Neuronal stem cell (in vitro differentiated cells): ENCODE measurements around the gene SRPRA.

Experiments used
- DNase-seq: peaks from one replicate; pipeline ENCODE4 v3.0.0-alpha.2; 2013; ENCODE audit warnings: low spot score
- H2AFZ ChIP-seq: one replicate; pipeline ENCODE4 v1.6.1; 2013; ENCODE audit warnings: mild to moderate bottlenecking, low read length, inconsistent platforms
- H2AK5ac ChIP-seq: 2 replicates; pipeline ENCODE4 v1.6.1; 2013; ENCODE audit warnings: low read depth, mild to moderate bottlenecking, inconsistent platforms, low read length, moderate library complexity, mixed read lengths
- H2BK120ac ChIP-seq: 2 replicates; pipeline ENCODE4 v1.6.1; 2013; ENCODE audit warnings: low read depth, mild to moderate bottlenecking, inconsistent platforms, low read length, moderate library complexity, mixed read lengths
- H2BK12ac ChIP-seq: one replicate; pipeline ENCODE4 v1.6.1; 2013; ENCODE audit warnings: low read length, inconsistent platforms
- H2BK15ac ChIP-seq: 2 replicates; pipeline ENCODE4 v1.6.1; 2013; ENCODE audit warnings: mild to moderate bottlenecking, low read length, inconsistent platforms, mixed read lengths
- H2BK5ac ChIP-seq: one replicate; pipeline ENCODE4 v1.6.1; 2013; ENCODE audit warnings: inconsistent platforms, mild to moderate bottlenecking, low read length, moderate library complexity
- H3K14ac ChIP-seq: one replicate; pipeline ENCODE4 v1.6.1; 2013; ENCODE audit warnings: low read length, inconsistent platforms
- H3K18ac ChIP-seq: 2 replicates; pipeline ENCODE4 v1.6.1; 2013; ENCODE audit warnings: low read length, inconsistent platforms
- H3K23ac ChIP-seq: 2 replicates; pipeline ENCODE4 v1.6.1; 2013; ENCODE audit warnings: low read depth, mild to moderate bottlenecking, mixed read lengths, low read length, inconsistent platforms; ENCODE audit not compliant: poor library complexity
- H3K27ac ChIP-seq: replicated peaks from 3 replicates; pipeline ENCODE4 v1.5.1; 2013; ENCODE audit warnings: low read length, inconsistent platforms
- H3K27me3 ChIP-seq, 3 experiments: 2 replicates each; pipeline ENCODE4 v1.6.1; 2013; ENCODE audit warnings: low read length in 3 of 3, mild to moderate bottlenecking in 2 of 3, inconsistent platforms in 1 of 3, low read depth in 1 of 3, mixed read lengths in 1 of 3, moderate library complexity in 1 of 3; ENCODE audit not compliant: control insufficient read depth in 3 of 3, insufficient read depth in 3 of 3
- H3K36me3 ChIP-seq, 2 donors: replicated peaks in 1 of 2; 2 replicates each; pipeline ENCODE4 v1.6.1; 2013; ENCODE audit warnings: low read length in 2 of 2; ENCODE audit not compliant: control insufficient read depth in 2 of 2, insufficient read depth in 2 of 2
- H3K4ac ChIP-seq: 2 replicates; pipeline ENCODE4 v1.6.1; 2013; ENCODE audit warnings: inconsistent platforms, mild to moderate bottlenecking, low read length, moderate library complexity
- H3K4me1 ChIP-seq, 2 donors: 1 replicate in 1 of 2; 2 replicates in 1 of 2; pipeline ENCODE4 v1.6.1; 2013; ENCODE audit warnings: low read length in 2 of 2, low read depth in 1 of 2; ENCODE audit not compliant: control insufficient read depth in 2 of 2, insufficient read depth in 1 of 2
- H3K4me2 ChIP-seq: one replicate; pipeline ENCODE4 v1.6.1; 2013; ENCODE audit warnings: mild to moderate bottlenecking, low read length, inconsistent platforms; ENCODE audit not compliant: insufficient read depth, poor library complexity, severe bottlenecking
- H3K4me3 ChIP-seq, 2 donors: 2 replicates each; pipeline ENCODE4 v1.5.1; 2013; ENCODE audit warnings: low read length in 2 of 2, mild to moderate bottlenecking in 2 of 2, inconsistent platforms in 1 of 2, moderate library complexity in 1 of 2
- H3K79me1 ChIP-seq: one replicate; pipeline ENCODE4 v1.6.1; 2013; ENCODE audit warnings: low read depth, mild to moderate bottlenecking, inconsistent platforms, low read length, moderate library complexity
- H3K9ac ChIP-seq: one replicate; pipeline ENCODE4 v1.6.1; 2013; ENCODE audit warnings: mild to moderate bottlenecking, low read depth, low read length, inconsistent platforms; ENCODE audit not compliant: poor library complexity
- H3K9me3 ChIP-seq, 2 donors: replicated peaks in 1 of 2; 2 replicates each; pipeline versions ENCODE3 to v1.6.1; 2013; ENCODE audit warnings: low read length in 2 of 2, mild to moderate bottlenecking in 2 of 2, inconsistent platforms in 1 of 2, low read depth in 1 of 2, mixed read lengths in 1 of 2, moderate library complexity in 1 of 2; ENCODE audit not compliant: control insufficient read depth in 2 of 2, insufficient read depth in 1 of 2
- H4K8ac ChIP-seq: one replicate; pipeline ENCODE4 v1.6.1; 2013; ENCODE audit warnings: low read depth, mild to moderate bottlenecking, inconsistent platforms, low read length, moderate library complexity
- H4K91ac ChIP-seq: one replicate; pipeline ENCODE4 v1.6.1; 2013; ENCODE audit warnings: low read length, low read depth, mild to moderate bottlenecking, inconsistent platforms; ENCODE audit not compliant: poor library complexity
- WGBS, 2 donors: extraction: QIAGEN DNeasy Blood & Tissue Kit; methylation state at CpG; one replicate each; pipeline ENCODE4 v1.1.7; 2013; ENCODE audit warnings: missing lambda C conversion rate in 2 of 2, mixed read lengths in 1 of 2; ENCODE audit not compliant: insufficient read length in 2 of 2, insufficient replicate concordance in 1 of 2; ENCODE audit errors: extremely low coverage in 2 of 2; 5-methylcytosine and 5-hydroxymethylcytosine counted together

Gene SRPRA

GRCh38 chr11:126217491-126217890, 51.2 kb downstream of the SRPRA start:
- DNase-seq = no peak
- Histone ChIP-seq H3K4me1 (peaks cover 0 to 2% of the 10 kb centered on the region in 2 donors), H3K79me1 (peaks cover 2% of the 10 kb centered on the region), H2AK5ac (no peak overlapping the region), H3K18ac (no peak overlapping the region), H3K14ac (no peak overlapping the region), H2BK12ac (no peak overlapping the region), H3K27me3 (no peaks in the 10 kb centered on the region), H3K4ac (no peak overlapping the region), H2BK5ac (no peak overlapping the region), H3K9me3 (no peaks in the 10 kb centered on the region), H2BK15ac (no peak overlapping the region), H3K27ac (no peak overlapping the region), H4K91ac (no peak overlapping the region), H2BK120ac (no peak overlapping the region), H3K23ac (no peak overlapping the region), H4K8ac (no peak overlapping the region), H2AFZ (no peak overlapping the region), H3K36me3 (no peaks in the 10 kb centered on the region), H3K4me2 (no peak overlapping the region), H3K9ac (no peak overlapping the region), H3K4me3 (no peak overlapping the region)
- WGBS, 2 donors = no CpG with 5 or more reads among the region's 1 CpG

GRCh38 chr11:126216526-126217305, 52.0 kb downstream of the SRPRA start:
- Histone ChIP-seq H4K91ac (no peak overlapping the region), H2BK120ac (no peak overlapping the region), H3K36me3 (no peaks in the 10 kb centered on the region), H4K8ac (no peak overlapping the region), H2AK5ac (no peak overlapping the region), H3K18ac (no peak overlapping the region), H3K9ac (no peak overlapping the region), H3K27me3 (no peaks in the 10 kb centered on the region), H3K4ac (no peak overlapping the region), H3K14ac (no peak overlapping the region), H2BK15ac (no peak overlapping the region), H2BK12ac (no peak overlapping the region), H3K23ac (no peak overlapping the region), H2AFZ (no peak overlapping the region), H3K4me1 (peaks cover 0 to 2% of the 10 kb centered on the region in 2 donors), H3K9me3 (no peaks in the 10 kb centered on the region), H3K79me1 (peaks cover 2% of the 10 kb centered on the region), H3K4me2 (no peak overlapping the region), H2BK5ac (no peak overlapping the region), H3K27ac (no peak overlapping the region), H3K4me3 (no peak overlapping the region)
- DNase-seq = no peak
- WGBS, 2 donors = no CpG with 5 or more reads among the region's 6 CpGs

GRCh38 chr11:126214841-126215240, 53.9 kb downstream of the SRPRA start:
- Histone ChIP-seq H3K27me3 (no peaks in the 10 kb centered on the region), H3K4ac (no peak overlapping the region), H3K9ac (no peak overlapping the region), H3K79me1 (peaks cover 2% of the 10 kb centered on the region), H3K9me3 (no peaks in the 10 kb centered on the region), H2BK5ac (no peak overlapping the region), H2AK5ac (no peak overlapping the region), H3K23ac (no peak overlapping the region), H4K91ac (no peak overlapping the region), H2BK12ac (no peak overlapping the region), H4K8ac (no peak overlapping the region), H2BK15ac (no peak overlapping the region), H2BK120ac (no peak overlapping the region), H3K18ac (no peak overlapping the region), H3K4me3 (no peak overlapping the region), H2AFZ (no peak overlapping the region), H3K4me1 (peaks cover 0 to 5% of the 10 kb centered on the region in 2 donors), H3K4me2 (no peak overlapping the region), H3K36me3 (peaks cover 0 to 4% of the 10 kb centered on the region in 2 donors), H3K14ac (no peak overlapping the region), H3K27ac (no peak overlapping the region)
- no CpG with 5 or more reads among the region's 6 CpGs for WGBS, 2 donors
- DNase-seq = no peak

- Histone ChIP-seq H3K4me1 (peaks cover 0 to 5% of the 10 kb centered on the region in 2 donors), H4K8ac (no peak overlapping the region), H3K4me2 (no peak overlapping the region), H3K27me3 (no peaks in the 10 kb centered on the region), H3K79me1 (peaks cover 2% of the 10 kb centered on the region), H4K91ac (no peak overlapping the region), H3K36me3 (peaks cover 2 to 8% of the 10 kb centered on the region in 2 donors), H3K18ac (no peak overlapping the region), H2BK15ac (no peak overlapping the region), H3K9ac (no peak overlapping the region), H2AK5ac (no peak overlapping the region), H2BK12ac (no peak overlapping the region), H3K14ac (no peak overlapping the region), H2BK5ac (no peak overlapping the region), H2BK120ac (no peak overlapping the region), H3K9me3 (no peaks in the 10 kb centered on the region), H3K4me3 (no peak overlapping the region), H3K4ac (no peak overlapping the region), H2AFZ (no peak overlapping the region), H3K27ac (no peak overlapping the region), H3K23ac (no peak overlapping the region)
- WGBS, 2 donors = no CpG with 5 or more reads among the region's 2 CpGs
- no peak for DNase-seq
Measured at GRCh38 chr11:126214441-126214840, 54.3 kb downstream of the SRPRA start.
